Pancreas (tissue), 10 donors: ENCODE measurements around the gene PSMB10. TPM values are rescaled to one million over a fixed set of nuclear protein-coding genes. Genes with fewer than 3 reads are reported as not detected.

Source experiments
- ATAC-seq, 4 donors: fragments of 200-7000 bp; cut with Tn5 transposase; one replicate each; pipeline versions ENCODE4 v1.8.0 to v1.9.1; 2020; ENCODE audit warnings: mild to moderate bottlenecking in 4 of 4, moderate library complexity in 4 of 4
- DNase-seq, 6 donors: peaks; one replicate each; pipeline ENCODE4 v3.0.0-alpha.2; 2020
- FAIRE-seq: peaks from 2 replicates; lab custom pipeline; 2012; peaks lifted over from hg19 to GRCh38; lab: Jason Lieb, UNC
- H3K27ac ChIP-seq, 4 donors: fragments of 200-600 bp; sonication (generic); 1 replicate in 3 of 4; 2 replicates in 1 of 4; pipeline versions ENCODE4 v1.5.0 to v1.8.0; 2020
- H3K27me3 ChIP-seq, 4 donors: fragments of 200-600 bp; one replicate each; pipeline ENCODE4 v1.8.0; 2021
- H3K36me3 ChIP-seq, 3 donors: fragments of 200-600 bp; sonication (generic) in 1 of 3; one replicate each; pipeline versions ENCODE4 v1.5.0 to v1.8.0; 2020 to 2021
- H3K4me1 ChIP-seq, 3 donors: fragments of 200-600 bp; one replicate each; pipeline ENCODE4 v1.8.0; 2021
- H3K4me3 ChIP-seq, 4 donors: fragments of 200-600 bp; sonication (generic) in 2 of 4; one replicate each; pipeline versions ENCODE4 v1.5.0 to v1.8.0; 2020 to 2021
- H3K9me3 ChIP-seq, 4 donors: fragments of 200-600 bp; one replicate each; pipeline ENCODE4 v1.8.0; 2021
- WGBS, 2 donors: extraction: QIAGEN DNeasy Blood & Tissue Kit; methylation state at CpG; one replicate each; pipeline ENCODE4 v1.1.7; 2013; 5-methylcytosine and 5-hydroxymethylcytosine counted together
- intact Hi-C, 3 donors: fragments of 100-400 bp; cut with DNase I; formaldehyde crosslinking; loops; one replicate each; pipeline versions ENCODE4 v1.11.1 to v1.14.2; 2022
- polyA plus RNA-seq, 2 donors: library from polyadenylated mRNA; stranded (reverse); fragments of 200-250 nt; gene quantifications; one replicate each; pipeline ENCODE4 v1.2.3, GENCODE V29; 2013
- total RNA-seq, 6 donors: library from RNA; stranded (reverse); fragmentation: NEBNext Ultra II Directional in 4 of 6; extraction: Animal tissue kit (Norgen Biotek cat#: 25700) in 4 of 6; gene quantifications; one replicate each; pipeline versions ENCODE4 v1.2.1 to v1.2.4, GENCODE V29; 2021 to 2023
- TF ChIP-seq, protein P1 (sequence below), 4 donors: fragments of 200-600 bp; sonication (generic) in 3 of 4; IDR thresholded peaks; one replicate each; pipeline versions ENCODE4 v1.5.0 to v1.8.0; 2021; ENCODE audit warnings: antibody characterized with exemption in 4 of 4
- donor health status: healthy with polysubstance abuse.
- donor health status: DM: no; HTN: no; CAD: no; lungs with moderate emphysema.
- donor health status: DM: no; HTN: no; CAD: no.
- donor health status: control.
- donor health status: control.
- donor health status: Bipolar disorder and iron deficiency.
- donor health status: DM: yes; HTN: yes; CAD: no.
- donor health status: DM: no; HTN: no; CAD: no.
- donor health status: DM: no; HTN: no; CAD: no.
- donor health status: DM: yes; HTN: yes; CAD: no.

Gene PSMB10
- total and polyA plus RNA-seq, 8 donors: 40.0 to 195 (median 53.3) TPM

DNA sequence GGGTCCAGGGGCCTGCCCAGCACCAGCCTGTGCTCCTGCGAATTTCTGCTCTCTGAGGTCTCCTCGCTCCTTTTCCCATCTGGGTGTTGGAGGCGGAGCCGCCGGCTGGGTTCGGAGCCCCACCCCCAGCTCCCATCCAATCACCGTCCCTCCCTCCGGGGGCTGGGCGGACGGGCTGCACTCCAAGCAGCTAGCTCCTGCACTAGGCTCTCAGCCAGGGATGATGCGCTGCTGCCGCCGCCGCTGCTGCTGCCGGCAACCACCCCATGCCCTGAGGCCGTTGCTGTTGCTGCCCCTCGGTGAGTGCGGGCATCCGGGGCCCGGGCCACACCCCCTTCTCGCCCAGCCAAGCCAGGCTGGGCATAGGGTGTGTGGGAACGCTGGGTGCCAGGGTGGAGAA, 52.0 kb downstream of the PSMB10 start, which contains the start of gene NRN1L:
NRN1L (plus strand) TSS at position 202 of the 400 bp plus-strand sequence; CDS start at position 221, 19 bp downstream.
- ATAC-seq: peak; percentile 30 to 83 (median 76)
- WGBS, 2 donors: 63 to 69% methylated on average over 22 of the region's 22 CpGs
- H3K36me3 ChIP-seq: peaks cover under 1 to 41% (median 34%) of the 10 kb centered on the region in 3 donors

More for the DNA sequence above, 52.0 kb downstream of the PSMB10 start, which contains the start of gene NRN1L:
- TF ChIP-seq, protein P1, sequence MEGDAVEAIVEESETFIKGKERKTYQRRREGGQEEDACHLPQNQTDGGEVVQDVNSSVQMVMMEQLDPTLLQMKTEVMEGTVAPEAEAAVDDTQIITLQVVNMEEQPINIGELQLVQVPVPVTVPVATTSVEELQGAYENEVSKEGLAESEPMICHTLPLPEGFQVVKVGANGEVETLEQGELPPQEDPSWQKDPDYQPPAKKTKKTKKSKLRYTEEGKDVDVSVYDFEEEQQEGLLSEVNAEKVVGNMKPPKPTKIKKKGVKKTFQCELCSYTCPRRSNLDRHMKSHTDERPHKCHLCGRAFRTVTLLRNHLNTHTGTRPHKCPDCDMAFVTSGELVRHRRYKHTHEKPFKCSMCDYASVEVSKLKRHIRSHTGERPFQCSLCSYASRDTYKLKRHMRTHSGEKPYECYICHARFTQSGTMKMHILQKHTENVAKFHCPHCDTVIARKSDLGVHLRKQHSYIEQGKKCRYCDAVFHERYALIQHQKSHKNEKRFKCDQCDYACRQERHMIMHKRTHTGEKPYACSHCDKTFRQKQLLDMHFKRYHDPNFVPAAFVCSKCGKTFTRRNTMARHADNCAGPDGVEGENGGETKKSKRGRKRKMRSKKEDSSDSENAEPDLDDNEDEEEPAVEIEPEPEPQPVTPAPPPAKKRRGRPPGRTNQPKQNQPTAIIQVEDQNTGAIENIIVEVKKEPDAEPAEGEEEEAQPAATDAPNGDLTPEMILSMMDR (IDR thresholded peaks at IDR 0.05): no peak
- no peak within 1 kb of the TSS for H3K27ac ChIP-seq
- no peak within 1 kb of the TSS for H3K4me3 ChIP-seq
- no peaks in the 10 kb centered on the region for H3K27me3 ChIP-seq
- intact Hi-C loops: loop anchor here in 1 of 3 donors (5.0 to 10.0 kb wide), 2 partner anchors 48 to 150 kb away; partner anchors contain the start of gene CTRL
- DNase-seq: peak in 5 of 6 donors; percentile 43 to 72 (median 61)
- H3K9me3 ChIP-seq: no peaks in the 10 kb centered on the region
- H3K4me1 ChIP-seq: no peaks in the 10 kb centered on the region
- no peak for FAIRE-seq

Other genes with a start within 250 kb of the PSMB10 start
- 10 to 100 TPM in 2 of 6 donors, 1 to 10 TPM in 4; 6.4 to 12.9 (median 8.8) TPM for gene GFOD2, start 217.5 kb downstream of the PSMB10 start, total RNA-seq
- 10 to 100 TPM; 10.0 to 17.2 TPM for gene GFOD2, start 217.5 kb downstream of the PSMB10 start, polyA plus RNA-seq
- 10 to 100 TPM in 4 of 6 donors, 1 to 10 TPM in 2; 8.7 to 15.4 (median 11.3) TPM for gene RANBP10, start 130.3 kb downstream of the PSMB10 start, total RNA-seq
- gene RANBP10, start 130.3 kb downstream of the PSMB10 start, polyA plus RNA-seq: 10 to 100 TPM; 11.4 to 11.8 TPM
- gene TSNAXIP1, start 130.0 kb downstream of the PSMB10 start, total RNA-seq: 1 to 10 TPM in 2 of 6 donors, under 1 TPM in 4; 0.25 to 1.5 (median 0.96) TPM
- 10 to 100 TPM in 1 of 2 donors, 1 to 10 TPM in 1; 5.8 to 11.1 TPM for gene TSNAXIP1, start 130.0 kb downstream of the PSMB10 start, polyA plus RNA-seq
- gene THAP11, start 94.5 kb downstream of the PSMB10 start, total RNA-seq: 10 to 100 TPM; 10.9 to 16.5 (median 14.3) TPM
- gene THAP11, start 94.5 kb downstream of the PSMB10 start, polyA plus RNA-seq: 10 to 100 TPM in 1 of 2 donors, 1 to 10 TPM in 1; 5.1 to 13.7 TPM
- gene NUTF2, start 89.9 kb downstream of the PSMB10 start, total RNA-seq: 10 to 100 TPM; 25.8 to 51.4 (median 36.5) TPM
- gene NUTF2, start 89.9 kb downstream of the PSMB10 start, polyA plus RNA-seq: 10 to 100 TPM; 63.0 to 69.1 TPM
- gene CENPT, start 89.2 kb downstream of the PSMB10 start, total RNA-seq: 10 to 100 TPM; 19.6 to 37.0 (median 27.7) TPM
- gene CENPT, start 89.2 kb downstream of the PSMB10 start, polyA plus RNA-seq: 100 to 1,000 TPM; 142 to 143 TPM
- 10 to 100 TPM; 20.2 to 37.0 (median 23.4) TPM for gene EDC4, start 63.8 kb downstream of the PSMB10 start, total RNA-seq
- gene EDC4, start 63.8 kb downstream of the PSMB10 start, polyA plus RNA-seq: 10 to 100 TPM; 59.1 to 66.2 TPM
- gene NRN1L, start 52.0 kb downstream of the PSMB10 start, total RNA-seq: under 1 TPM in 3 of 6 donors, not detected in 3; 0.34 to 0.67 (median 0.40) TPM
- 1 to 10 TPM; 2.7 to 4.2 TPM for gene NRN1L, start 52.0 kb downstream of the PSMB10 start, polyA plus RNA-seq
- gene PSKH1, start 43.6 kb downstream of the PSMB10 start, total RNA-seq: 10 to 100 TPM; 13.9 to 17.7 (median 15.7) TPM
- 10 to 100 TPM; 12.7 to 15.9 TPM for gene PSKH1, start 43.6 kb downstream of the PSMB10 start, polyA plus RNA-seq
- 1,000 to 10,000 TPM in 2 of 6 donors, 100 to 1,000 TPM in 4; 559 to 2,165 (median 815) TPM for gene CTRL, start 5.0 kb downstream of the PSMB10 start, total RNA-seq
- 100 to 1,000 TPM; 580 to 609 TPM for gene CTRL, start 5.0 kb downstream of the PSMB10 start, polyA plus RNA-seq
- gene LCAT, start 7.3 kb upstream of the PSMB10 start, total RNA-seq: 10 to 100 TPM in 2 of 6 donors, 1 to 10 TPM in 4; 2.8 to 12.4 (median 8.5) TPM
- 10 to 100 TPM; 54.3 to 65.5 TPM for gene LCAT, start 7.3 kb upstream of the PSMB10 start, polyA plus RNA-seq
- 10 to 100 TPM; 15.8 to 46.4 (median 27.9) TPM for gene SLC12A4, start 31.8 kb upstream of the PSMB10 start, total RNA-seq
- 10 to 100 TPM; 21.0 to 44.8 TPM for gene SLC12A4, start 31.8 kb upstream of the PSMB10 start, polyA plus RNA-seq
- gene DPEP3, start 43.6 kb upstream of the PSMB10 start, total RNA-seq: under 1 TPM in 2 of 6 donors, not detected in 4; 0.09 to 0.12 TPM
- not detected for gene DPEP3, start 43.6 kb upstream of the PSMB10 start, polyA plus RNA-seq
- 1 to 10 TPM in 2 of 6 donors, under 1 TPM in 2, not detected in 2; 0.32 to 4.0 (median 0.92) TPM for gene DPEP2, start 62.6 kb upstream of the PSMB10 start, total RNA-seq
- gene DPEP2, start 62.6 kb upstream of the PSMB10 start, polyA plus RNA-seq: 1 to 10 TPM; 1.0 to 1.1 TPM
- gene DPEP2NB, start 79.1 kb upstream of the PSMB10 start, total RNA-seq: not detected
- not detected for gene DPEP2NB, start 79.1 kb upstream of the PSMB10 start, polyA plus RNA-seq
- 1 to 10 TPM; 2.1 to 5.1 (median 4.0) TPM for gene DDX28, start 86.4 kb upstream of the PSMB10 start, total RNA-seq
- 1 to 10 TPM; 3.6 to 7.4 TPM for gene DDX28, start 86.4 kb upstream of the PSMB10 start, polyA plus RNA-seq
- gene DUS2, start 86.4 kb upstream of the PSMB10 start, total RNA-seq: 1 to 10 TPM; 2.7 to 5.6 (median 3.6) TPM
- gene DUS2, start 86.4 kb upstream of the PSMB10 start, polyA plus RNA-seq: 1 to 10 TPM; 6.1 to 6.2 TPM
- gene NFATC3, start 148.5 kb upstream of the PSMB10 start, total RNA-seq: 10 to 100 TPM in 5 of 6 donors, 1 to 10 TPM in 1; 9.5 to 19.3 (median 13.5) TPM
- 1 to 10 TPM; 3.8 to 4.5 TPM for gene NFATC3, start 148.5 kb upstream of the PSMB10 start, polyA plus RNA-seq